ENCODE data around the gene FAM216A. TPM values are rescaled to one million over a fixed set of nuclear protein-coding genes. Genes with fewer than 3 reads are reported as not detected.

The FAM216A gene
- total and polyA plus RNA-seq, 9 of the 15 experiments (the other 6 are each of a cell fraction or from before 2014, with no cell fraction given) = 17.2 to 96.9 (median 48.5) TPM

GRCh38 chr12:110426406-110426805, 42.2 kb upstream of the FAM216A start (continued):
- TF ChIP-seq ZMIZ1 (IDR thresholded peaks at IDR 0.05; ENCODE audit: low read depth in 2 of 2, low read length in 2 of 2) (no peak), YY1 (IDR thresholded peaks at IDR 0.05; ENCODE audit: borderline replicate concordance in 1 of 3, control insufficient read depth in 1 of 3, extremely low read depth in 1 of 3, insufficient read depth in 3 of 3, insufficient read length in 1 of 3, insufficient replicate concordance in 2 of 3, low read depth in 1 of 3, low read length in 2 of 3) (no peak), ZNF175 (CRISPR knock-in tag; IDR thresholded peaks at IDR 0.05; ENCODE audit: low read depth) (no peak), ADNP (tag; IDR thresholded peaks at IDR 0.05) (peak; percentile 45; the same call in 1 of the 2 replicates), NCOA2 (IDR thresholded peaks at IDR 0.05; ENCODE audit: partially characterized antibody in 2 of 2) (no peak), SMAD2 (IDR thresholded peaks at IDR 0.05; ENCODE audit: low read depth, low read length) (no peak), CBFA2T3 (IDR thresholded peaks at IDR 0.05) (peak; percentile 42), HNRNPH1 (optimal IDR thresholded peaks at IDR 0.05; ENCODE audit: low read depth, low read length) (no peak), FIP1L1 (IDR thresholded peaks at IDR 0.05; ENCODE audit: low read depth, low read length, poor library complexity, severe bottlenecking) (no peak), FOXK1 (CRISPR knock-in tag; IDR thresholded peaks at IDR 0.05; ENCODE audit: borderline replicate concordance) (no peak), SMARCA4 (IDR thresholded peaks at IDR 0.05) (0 out of 2 replicates have a peak, but pooled peaks have one; percentile 34), SFPQ (IDR thresholded peaks at IDR 0.05; ENCODE audit: low read depth, low read length) (no peak), HDAC2 (IDR thresholded peaks at IDR 0.05) (no peak), NR2C2 (CRISPR knock-in tag; IDR thresholded peaks at IDR 0.05) (no peak), NR2C2 (tag; IDR thresholded peaks at IDR 0.05) (no peak), ZNF696 (CRISPR knock-in tag; conservative IDR thresholded peaks at IDR 0.05) (no peak), GMEB1 (CRISPR knock-in tag; IDR thresholded peaks at IDR 0.05) (no peak), TAL1 (IDR thresholded peaks at IDR 0.05) (peak; percentile 35), DACH1 (IDR thresholded peaks at IDR 0.05; ENCODE audit: partially characterized antibody) (no peak), TEAD4 (IDR thresholded peaks at IDR 0.05; ENCODE audit: low read length) (peak; percentile 51; the same call in 1 of the 2 replicates), TEAD4 (CRISPR knock-in tag; IDR thresholded peaks at IDR 0.05; ENCODE audit: borderline replicate concordance) (no peak), ZBTB7A (IDR thresholded peaks at IDR 0.05; ENCODE audit: borderline replicate concordance, control insufficient read depth, low read depth, low read length) (no peak)

Data from K562 (cell line).